Gastroesophageal sphincter (tissue), 4 donors: Measurements from ENCODE around the gene REEP6. TPM values are rescaled to one million over a fixed set of nuclear protein-coding genes. Genes with fewer than 3 reads are reported as not detected.

ENCODE experiments used
- ATAC-seq: fragments of 150-250 bp; one replicate; pipeline ENCODE4 v1.9.1; 2016; ENCODE audit warnings: mild to moderate bottlenecking, moderate library complexity
- H3K27ac ChIP-seq, 4 donors: fragments of 200-600 bp; sonication (generic) in 3 of 4; 1 replicate in 3 of 4; 2 replicates in 1 of 4; pipeline ENCODE4 v1.5.1; 2016 to 2019
- H3K27me3 ChIP-seq: fragments of 200-600 bp; sonication (generic); one replicate; pipeline ENCODE4 v1.5.1; 2019
- H3K36me3 ChIP-seq, 2 donors: fragments of 200-600 bp; sonication (generic); one replicate each; pipeline ENCODE4 v1.5.1; 2019; ENCODE audit warnings: control low read depth in 1 of 2
- H3K4me1 ChIP-seq, 3 donors: fragments of 200-600 bp; sonication (generic); 1 replicate in 2 of 3; 2 replicates in 1 of 3; pipeline ENCODE4 v1.5.1; 2016 to 2019; ENCODE audit warnings: control low read depth in 2 of 3
- H3K4me3 ChIP-seq, 2 donors: fragments of 200-600 bp; sonication (generic); one replicate each; pipeline ENCODE4 v1.5.1; 2019; ENCODE audit warnings: mild to moderate bottlenecking in 1 of 2, moderate library complexity in 1 of 2
- H3K9me3 ChIP-seq, 3 donors: fragments of 200-600 bp; sonication (generic); one replicate each; pipeline ENCODE4 v1.5.1; 2017 to 2019; ENCODE audit warnings: control low read depth in 2 of 3
- EP300 ChIP-seq: sonication (generic); formaldehyde crosslinking; IDR thresholded peaks from one replicate; pipeline ENCODE4 v1.6.1; 2017; ENCODE audit warnings: antibody characterized with exemption, mild to moderate bottlenecking
- POLR2A ChIP-seq, 2 donors: fragments of 450-650 bp; IDR thresholded peaks; one replicate each; pipeline ENCODE4 v1.6.1; 2017; ENCODE audit warnings: antibody characterized with exemption in 2 of 2, mild to moderate bottlenecking in 2 of 2, moderate library complexity in 1 of 2
- POLR2AphosphoS5 ChIP-seq: sonication (generic); formaldehyde crosslinking; IDR thresholded peaks from one replicate; pipeline ENCODE4 v1.6.1; 2017; ENCODE audit warnings: antibody characterized with exemption
- WGBS, 2 donors: methylation state at CpG; one replicate each; pipeline ENCODE4 v1.1.5; 2018; ENCODE audit warnings: low coverage in 1 of 2; 5-methylcytosine and 5-hydroxymethylcytosine counted together
- total RNA-seq, 4 donors: library from RNA; depleted of rRNA; stranded (reverse); fragments of >200 nt; gene quantifications; one replicate each; pipeline ENCODE4 v1.1.0, GENCODE V29; 2016
- TF ChIP-seq, protein P1 (sequence below), 4 experiments: fragments of 200-600 bp in 2 of 4; fragments of 450-650 bp in 2 of 4; sonication (generic) in 1 of 4; IDR thresholded peaks; one replicate each; pipeline ENCODE4 v1.5.1; 2017 to 2019; ENCODE audit warnings: antibody characterized with exemption in 4 of 4, mild to moderate bottlenecking in 2 of 4, moderate library complexity in 2 of 4

Gene REEP6
- total RNA-seq, 4 donors from 2014 or later: 0.32 to 0.96 (median 0.40) TPM; not detected in 1

DNA sequence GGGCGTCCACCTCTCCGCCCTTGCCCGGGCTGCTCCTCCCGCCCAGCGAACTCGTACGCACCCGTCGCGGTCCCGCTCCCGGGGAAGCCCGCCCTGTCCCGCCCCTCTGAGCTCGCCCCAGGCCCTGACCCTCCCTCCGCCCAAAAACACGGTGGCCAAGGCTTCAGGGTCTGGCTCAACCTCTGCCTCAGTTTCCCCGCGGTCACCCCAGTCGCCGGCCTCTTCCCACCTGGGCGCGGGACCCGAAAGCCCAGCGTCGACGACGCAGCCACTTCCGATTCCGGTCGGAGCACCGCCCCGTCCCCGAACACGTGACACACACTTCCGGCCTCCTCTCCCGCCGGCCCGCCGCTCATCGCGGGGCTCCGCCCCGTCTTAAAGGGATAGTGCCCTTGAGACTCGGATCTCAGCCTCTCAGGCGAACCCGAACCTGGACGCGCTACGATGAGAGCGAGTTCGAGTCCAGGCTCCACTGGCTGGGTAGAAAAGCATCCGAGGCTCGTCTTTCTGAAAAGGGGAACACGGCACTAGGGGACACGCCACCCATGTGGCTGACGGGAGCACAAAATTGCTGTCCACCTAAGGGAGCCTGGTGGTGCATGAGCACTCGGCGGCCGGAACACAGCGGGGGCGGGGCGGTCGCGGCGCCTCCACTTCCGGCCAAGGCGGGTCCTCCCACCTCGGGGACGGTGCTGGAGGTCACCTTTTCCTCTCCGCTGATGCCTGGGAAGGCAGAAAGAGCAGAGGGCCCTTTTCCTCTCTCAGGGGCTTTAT, 11.9 kb upstream of the REEP6 start, which contains the start of gene C19orf25:
TSS of gene C19orf25 (minus strand) at position 282 of the 774 bp plus-strand sequence. CDS start 312 bp downstream, outside the sequence.
- peaks cover 0 to 39% (median 12%) of the 10 kb centered on the region in 3 donors for H3K4me1 ChIP-seq
- H3K36me3 ChIP-seq: peaks cover 0 to 34% of the 10 kb centered on the region in 2 donors
- no peaks in the 10 kb centered on the region for H3K9me3 ChIP-seq
- TF ChIP-seq POLR2A (IDR thresholded peaks at IDR 0.05) (peak; percentile 65 to 76), POLR2AphosphoS5 (peak; percentile 76), EP300 (no peak)
- TF ChIP-seq, protein P1, sequence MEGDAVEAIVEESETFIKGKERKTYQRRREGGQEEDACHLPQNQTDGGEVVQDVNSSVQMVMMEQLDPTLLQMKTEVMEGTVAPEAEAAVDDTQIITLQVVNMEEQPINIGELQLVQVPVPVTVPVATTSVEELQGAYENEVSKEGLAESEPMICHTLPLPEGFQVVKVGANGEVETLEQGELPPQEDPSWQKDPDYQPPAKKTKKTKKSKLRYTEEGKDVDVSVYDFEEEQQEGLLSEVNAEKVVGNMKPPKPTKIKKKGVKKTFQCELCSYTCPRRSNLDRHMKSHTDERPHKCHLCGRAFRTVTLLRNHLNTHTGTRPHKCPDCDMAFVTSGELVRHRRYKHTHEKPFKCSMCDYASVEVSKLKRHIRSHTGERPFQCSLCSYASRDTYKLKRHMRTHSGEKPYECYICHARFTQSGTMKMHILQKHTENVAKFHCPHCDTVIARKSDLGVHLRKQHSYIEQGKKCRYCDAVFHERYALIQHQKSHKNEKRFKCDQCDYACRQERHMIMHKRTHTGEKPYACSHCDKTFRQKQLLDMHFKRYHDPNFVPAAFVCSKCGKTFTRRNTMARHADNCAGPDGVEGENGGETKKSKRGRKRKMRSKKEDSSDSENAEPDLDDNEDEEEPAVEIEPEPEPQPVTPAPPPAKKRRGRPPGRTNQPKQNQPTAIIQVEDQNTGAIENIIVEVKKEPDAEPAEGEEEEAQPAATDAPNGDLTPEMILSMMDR (IDR thresholded peaks at IDR 0.05): peak in 1 of 4 experiments; percentile 20
- peak within 1 kb of the TSS; percentile 59 to 92 for H3K4me3 ChIP-seq
- H3K27me3 ChIP-seq: peaks cover 8% of the 10 kb centered on the region
- ATAC-seq: peak; percentile 97
- WGBS, 2 donors: 0% methylated on average over 9 of the region's 71 CpGs; no CpG with 5 or more reads in 1 of the 2 donors
- H3K27ac ChIP-seq: peak within 1 kb of the TSS in 3 of 4 donors; percentile 73 to 85 (median 77)

DNA sequence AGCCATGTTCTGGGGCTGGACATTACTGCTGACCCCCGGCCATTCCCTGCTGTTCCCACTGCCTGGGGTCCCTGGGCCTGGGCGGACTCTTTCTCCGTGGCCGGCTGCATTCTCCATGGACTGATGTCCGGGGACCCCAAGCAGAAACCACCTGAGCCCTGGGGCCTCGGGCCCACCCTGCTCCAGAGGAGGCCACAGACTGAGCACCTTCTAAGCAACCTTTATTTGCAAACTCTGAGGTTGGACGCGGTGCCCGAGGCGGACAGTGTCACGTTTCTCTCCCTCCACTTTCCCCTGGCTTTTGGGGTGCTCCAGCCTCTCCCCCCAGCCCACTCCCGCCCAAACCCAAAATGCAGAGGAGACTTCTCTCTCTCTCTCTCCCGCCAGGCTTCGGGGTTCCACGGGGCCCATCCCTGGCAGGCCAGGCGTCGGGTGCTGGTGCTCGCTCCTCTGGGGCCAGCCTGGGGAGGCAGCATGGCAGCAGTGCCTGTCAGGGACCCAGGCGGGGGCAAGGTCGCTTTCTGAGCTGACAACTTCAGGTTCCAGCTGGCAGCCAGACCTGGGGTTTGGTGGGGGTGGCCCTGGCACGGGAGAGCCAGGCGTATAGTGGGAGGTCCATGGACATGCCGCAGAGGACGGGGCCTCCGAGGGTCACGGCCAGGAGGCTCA, 9.6 kb upstream of the REEP6 start:
- WGBS, 2 donors: 90 to 93% methylated on average over 2 to 4 of the region's 26 CpGs
- Histone ChIP-seq H3K27ac (no peak overlapping the region), H3K4me3 (no peak overlapping the region), H3K9me3 (no peaks in the 10 kb centered on the region), H3K27me3 (no peaks in the 10 kb centered on the region), H3K4me1 (peaks cover 0 to 28% (median 12%) of the 10 kb centered on the region in 3 donors), H3K36me3 (peaks cover 0 to 12% of the 10 kb centered on the region in 2 donors)
- TF ChIP-seq POLR2A (IDR thresholded peaks at IDR 0.05) (no peak), POLR2AphosphoS5 (no peak), EP300 (no peak)
- TF ChIP-seq, protein P1 (IDR thresholded peaks at IDR 0.05): no peak
- no peak for ATAC-seq

DNA sequence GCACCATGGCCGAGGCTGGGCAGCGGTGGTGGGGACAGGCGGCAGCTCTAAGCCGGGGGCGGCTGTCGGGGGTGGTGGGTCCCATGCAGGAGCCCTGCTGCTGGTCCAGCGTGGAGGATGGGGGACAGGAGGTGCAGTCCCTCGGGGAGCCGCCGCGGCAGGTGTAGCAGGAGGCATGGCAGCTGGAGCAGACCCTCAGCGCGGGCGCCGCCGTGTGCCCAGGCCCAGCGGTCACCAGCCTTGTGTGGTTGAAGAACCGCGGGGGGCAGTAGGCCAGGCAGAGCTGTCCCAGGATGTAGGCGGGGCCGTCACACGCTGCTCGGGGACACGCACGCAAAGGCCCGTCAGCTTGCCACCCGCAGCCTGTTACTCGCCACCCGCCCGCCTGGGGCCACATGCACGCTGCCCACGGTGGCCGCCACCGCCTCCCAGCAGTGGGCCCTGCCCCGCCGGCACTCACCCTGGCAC, 9.1 kb upstream of the REEP6 start:
- Histone ChIP-seq H3K4me1 (peaks cover 0 to 28% (median 12%) of the 10 kb centered on the region in 3 donors), H3K4me3 (no peak overlapping the region), H3K9me3 (no peaks in the 10 kb centered on the region), H3K36me3 (peaks cover 0 to 7% of the 10 kb centered on the region in 2 donors), H3K27ac (no peak overlapping the region), H3K27me3 (no peaks in the 10 kb centered on the region)
- no peak for TF ChIP-seq POLR2AphosphoS5
- TF ChIP-seq POLR2A (IDR thresholded peaks at IDR 0.05): no peak
- 100% methylated on average over 2 of the region's 36 CpGs; no CpG with 5 or more reads in 1 of the 2 donors for WGBS, 2 donors
- no peak for ATAC-seq

DNA sequence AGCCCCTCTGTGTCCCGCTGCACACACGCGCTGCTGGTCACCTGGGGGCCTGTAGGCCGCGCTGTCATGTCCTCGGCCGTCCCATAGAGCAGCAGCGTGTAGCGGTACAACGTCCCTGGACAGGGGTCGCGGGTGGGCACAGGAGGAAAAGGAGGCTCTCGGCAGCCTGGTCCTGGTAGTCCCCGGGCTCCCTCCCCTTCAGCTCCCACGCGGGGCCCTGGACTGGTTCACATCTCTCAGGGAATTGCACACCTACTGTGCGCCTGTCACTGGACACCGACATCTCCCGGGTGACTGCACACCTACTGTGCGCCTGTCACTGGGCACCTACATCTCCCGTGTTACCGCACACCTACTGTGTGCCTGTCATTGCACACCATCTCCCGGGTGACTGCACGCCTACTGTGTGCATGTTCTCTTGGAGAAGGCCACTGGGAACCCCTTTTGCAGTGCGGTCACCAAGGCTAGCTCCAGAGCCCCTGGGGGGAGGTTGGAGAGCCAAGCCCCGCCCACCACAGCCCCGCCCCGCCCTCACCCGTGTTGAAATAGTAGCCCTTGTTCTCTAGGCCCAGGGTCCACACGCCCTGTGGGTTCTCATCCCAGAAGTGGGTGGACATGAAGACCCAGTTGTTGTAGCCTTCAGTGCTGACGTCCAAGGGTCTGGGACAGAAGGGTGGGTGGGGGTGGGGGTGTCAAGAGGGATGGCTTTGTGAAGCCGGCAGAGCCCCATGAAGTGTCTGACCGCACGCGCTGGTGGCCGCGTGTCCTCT, 8.4 kb upstream of the REEP6 start:
- WGBS, 2 donors: 85% methylated on average over 20 of the region's 37 CpGs; no CpG with 5 or more reads in 1 of the 2 donors
- H3K27me3 ChIP-seq: no peaks in the 10 kb centered on the region

More for the DNA sequence above, 8.4 kb upstream of the REEP6 start:
- H3K36me3 ChIP-seq: peaks cover 0 to 2% of the 10 kb centered on the region in 2 donors
- no peak overlapping the region for H3K27ac ChIP-seq
- H3K4me3 ChIP-seq: no peak overlapping the region
- peaks cover 0 to 22% (median 12%) of the 10 kb centered on the region in 3 donors for H3K4me1 ChIP-seq
- no peak for TF ChIP-seq POLR2A (IDR thresholded peaks at IDR 0.05)
- TF ChIP-seq EP300: no peak
- TF ChIP-seq, protein P1 (IDR thresholded peaks at IDR 0.05): no peak
- TF ChIP-seq POLR2AphosphoS5: no peak
- ATAC-seq: no peak
- no peaks in the 10 kb centered on the region for H3K9me3 ChIP-seq
